ENCODE data around the gene METTL22. TPM values are rescaled to one million over a fixed set of nuclear protein-coding genes. Genes with fewer than 3 reads are reported as not detected.

Gene METTL22
- total RNA-seq, 1 donor from 2014 or later = 87.9 TPM

GRCh38 chr16:8682551-8683259, 61.2 kb downstream of the METTL22 start:
- Mint-ChIP-seq H3K36me3 (ENCODE audit: unreplicated experiment) (peaks cover 9% of the 10 kb centered on the region), H3K27ac (ENCODE audit: unreplicated experiment) (no peak overlapping the region), H3K27me3 (ENCODE audit: unreplicated experiment) (peaks cover 8% of the 10 kb centered on the region), H3K9me3 (ENCODE audit: unreplicated experiment) (peaks cover 7% of the 10 kb centered on the region), H3K4me3 (ENCODE audit: unreplicated experiment) (no peak overlapping the region), H3K4me1 (ENCODE audit: low read depth, unreplicated experiment) (peaks cover 15% of the 10 kb centered on the region)
- DNase-seq = no peak
- TF ChIP-seq CTCF (IDR thresholded peaks at IDR 0.05; ENCODE audit: partially characterized antibody, unreplicated experiment) = no peak

- Mint-ChIP-seq H3K27ac (ENCODE audit: unreplicated experiment) (peak overlapping the region; percentile 48), H3K9me3 (ENCODE audit: unreplicated experiment) (peaks cover 7% of the 10 kb centered on the region), H3K4me1 (ENCODE audit: low read depth, unreplicated experiment) (peaks cover 15% of the 10 kb centered on the region), H3K27me3 (ENCODE audit: unreplicated experiment) (peaks cover 8% of the 10 kb centered on the region), H3K36me3 (ENCODE audit: unreplicated experiment) (peaks cover 9% of the 10 kb centered on the region), H3K4me3 (ENCODE audit: unreplicated experiment) (peak overlapping the region; percentile 2)
- DNase-seq = no peak
- no peak for TF ChIP-seq CTCF (IDR thresholded peaks at IDR 0.05; ENCODE audit: partially characterized antibody, unreplicated experiment)
These were observed 62.1 kb downstream of the METTL22 start for GRCh38 chr16:8683640-8684039.

- no peak overlapping the region for H3K4me3 Mint-ChIP-seq (ENCODE audit: unreplicated experiment)
- H3K27ac Mint-ChIP-seq (ENCODE audit: unreplicated experiment) = no peak overlapping the region
- no peak for DNase-seq
- H3K36me3 Mint-ChIP-seq (ENCODE audit: unreplicated experiment) = peaks cover 13% of the 10 kb centered on the region
- H3K9me3 Mint-ChIP-seq (ENCODE audit: unreplicated experiment) = peaks cover 15% of the 10 kb centered on the region
- TF ChIP-seq CTCF (IDR thresholded peaks at IDR 0.05; ENCODE audit: partially characterized antibody, unreplicated experiment) = no peak
- peaks cover 8% of the 10 kb centered on the region for H3K27me3 Mint-ChIP-seq (ENCODE audit: unreplicated experiment)
- H3K4me1 Mint-ChIP-seq (ENCODE audit: low read depth, unreplicated experiment) = peaks cover 15% of the 10 kb centered on the region
These were observed 64.1 kb downstream of the METTL22 start for GRCh38 chr16:8685617-8686016.

DNA sequence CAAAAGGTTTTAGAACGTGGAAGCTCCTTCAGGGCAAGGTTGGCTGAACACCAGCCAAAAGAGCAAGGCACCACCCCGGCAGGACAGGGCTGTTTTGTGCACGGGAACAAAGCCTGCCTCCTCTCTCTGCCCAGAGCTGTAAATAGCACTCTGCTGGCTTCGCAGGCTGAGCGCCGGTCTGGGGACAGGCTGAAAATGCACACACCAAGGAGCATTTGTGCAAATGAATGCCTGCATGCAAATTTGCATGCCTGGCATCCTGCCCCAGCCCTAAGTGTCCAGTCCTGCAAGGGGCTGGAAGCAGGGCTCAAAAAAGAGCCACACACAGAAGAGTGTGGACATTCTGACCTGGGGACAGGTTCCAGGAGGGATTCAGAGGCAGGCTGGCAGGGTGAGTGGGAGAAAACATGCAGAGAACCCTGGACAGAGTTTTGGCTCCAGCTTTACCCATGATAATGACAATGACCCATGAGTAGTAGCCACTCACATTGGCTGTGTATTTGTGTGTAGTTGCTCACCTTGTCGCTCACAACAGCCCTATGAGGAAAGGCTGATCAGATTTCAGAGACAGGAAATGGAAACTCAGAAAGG, 64.6 kb downstream of the METTL22 start:
- H3K27me3 Mint-ChIP-seq (ENCODE audit: unreplicated experiment) = peaks cover 8% of the 10 kb centered on the region
- H3K36me3 Mint-ChIP-seq (ENCODE audit: unreplicated experiment) = peaks cover 13% of the 10 kb centered on the region
- no peak overlapping the region for H3K27ac Mint-ChIP-seq (ENCODE audit: unreplicated experiment)
- no peak for TF ChIP-seq CTCF (IDR thresholded peaks at IDR 0.05; ENCODE audit: partially characterized antibody, unreplicated experiment)
- peaks cover 15% of the 10 kb centered on the region for H3K4me1 Mint-ChIP-seq (ENCODE audit: low read depth, unreplicated experiment)
- H3K9me3 Mint-ChIP-seq (ENCODE audit: unreplicated experiment) = peaks cover 15% of the 10 kb centered on the region
- DNase-seq = peak; percentile 34
- H3K4me3 Mint-ChIP-seq (ENCODE audit: unreplicated experiment) = no peak overlapping the region

DNA sequence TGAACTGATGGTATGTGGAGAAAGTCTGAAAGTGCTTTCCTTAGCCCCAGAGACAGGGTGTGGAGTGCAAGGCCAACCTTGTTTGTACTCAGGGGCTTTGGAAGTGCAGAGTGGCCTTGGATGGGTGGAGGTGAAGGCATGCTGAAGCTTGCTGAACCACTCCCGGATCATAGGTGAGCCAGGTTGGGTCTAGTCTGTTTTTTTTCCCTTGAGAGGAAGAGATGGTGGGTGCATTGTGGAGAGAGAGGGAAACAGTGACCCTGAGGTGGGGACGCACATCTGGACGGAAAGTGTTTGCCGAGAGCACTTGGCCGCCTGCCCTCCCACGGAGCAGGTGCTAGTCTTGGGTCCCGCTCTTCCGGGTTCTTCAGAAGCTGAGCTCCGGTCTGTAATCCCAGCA, 65.4 kb downstream of the METTL22 start:
- Mint-ChIP-seq H3K36me3 (ENCODE audit: unreplicated experiment) (peaks cover 13% of the 10 kb centered on the region), H3K4me3 (ENCODE audit: unreplicated experiment) (no peak overlapping the region), H3K27ac (ENCODE audit: unreplicated experiment) (no peak overlapping the region), H3K4me1 (ENCODE audit: low read depth, unreplicated experiment) (peaks cover 15% of the 10 kb centered on the region), H3K27me3 (ENCODE audit: unreplicated experiment) (peaks cover 8% of the 10 kb centered on the region), H3K9me3 (ENCODE audit: unreplicated experiment) (peaks cover 15% of the 10 kb centered on the region)
- TF ChIP-seq CTCF (IDR thresholded peaks at IDR 0.05; ENCODE audit: partially characterized antibody, unreplicated experiment) = no peak
- no peak for DNase-seq
